Measurements from ENCODE around the gene TOMT. TPM values are rescaled to one million over a fixed set of nuclear protein-coding genes. Genes with fewer than 3 reads are reported as not detected.

Gene TOMT
- total and polyA plus RNA-seq, 2 donors (not counting 1 experiment from before 2014, with no cell fraction given) = not detected

- Mint-ChIP-seq H3K4me3 (no peak overlapping the region), H3K4me1 (peaks cover 26% of the 10 kb centered on the region), H3K27me3 (no peaks in the 10 kb centered on the region), H3K9me3 (ENCODE audit: insufficient read depth) (no peaks in the 10 kb centered on the region), H3K27ac (no peak overlapping the region)
- TF ChIP-seq CTCF (IDR thresholded peaks at IDR 0.05) = no peak
- no peak for TF ChIP-seq EZH2 (IDR thresholded peaks at IDR 0.05; ENCODE audit: borderline replicate concordance, insufficient read depth, low read depth, low read length, poor library complexity, severe bottlenecking)
- POLR2A ChIA-PET = interaction anchor here (0.5 kb wide), 1 partner anchor 24 kb away, joined by 5 read pairs; no protein-coding TSS in a partner anchor
- ATAC-seq (ENCODE audit: low read depth) (no peak), DNase-seq (peak; percentile 44)
- peaks cover 89% of the 10 kb centered on the region for H3K79me2 ChIP-seq (ENCODE audit: control insufficient read depth, insufficient read depth, low read length)
- no peak overlapping the region for H3K4me2 ChIP-seq (replicated peaks; ENCODE audit: low read depth, low read length, poor library complexity, severe bottlenecking)
- H3K27ac ChIP-seq (ENCODE audit: low read length in 2 of 2) = no peak overlapping the region
- no peak overlapping the region for H3K9ac ChIP-seq (ENCODE audit: low read length)
- intact Hi-C loops (cut with micrococcal nuclease) = no loop called here
- no CpG with 5 or more reads among the region's 1 CpG for WGBS (ENCODE audit: insufficient coverage)
- H3K9me3 ChIP-seq (ENCODE audit: control extremely low read depth in 1 of 3, control insufficient read depth in 2 of 3, insufficient read depth in 1 of 3, low read length in 2 of 3) = no peaks in the 10 kb centered on the region
- peaks cover 16 to 18% of the 10 kb centered on the region in 2 donors for H3K4me1 ChIP-seq (ENCODE audit: control insufficient read depth in 2 of 2, insufficient read depth in 2 of 2, low read length in 2 of 2)
- no peaks in the 10 kb centered on the region for H3K27me3 ChIP-seq (replicated peaks in 1 of 4; ENCODE audit: control extremely low read depth in 1 of 4, control insufficient read depth in 3 of 4, insufficient read depth in 4 of 4, low read length in 3 of 4)
- H4K20me1 ChIP-seq (ENCODE audit: control insufficient read depth, insufficient read depth, low read length, poor library complexity, severe bottlenecking) = no peaks in the 10 kb centered on the region
- H3K36me3 ChIP-seq (replicated peaks in 1 of 2; ENCODE audit: control extremely low read depth in 1 of 2, control insufficient read depth in 1 of 2, extremely low read depth in 1 of 2, insufficient read depth in 2 of 2, low read length in 1 of 2) = no peaks in the 10 kb centered on the region
- H2AFZ ChIP-seq (ENCODE audit: insufficient read depth, low read depth, low read length, poor library complexity, severe bottlenecking) = peak overlapping the region; percentile 46
- no peak overlapping the region for H3K4me3 ChIP-seq (ENCODE audit: control extremely low read depth in 1 of 5, extremely low read depth in 1 of 5, insufficient read depth in 1 of 5, low read depth in 2 of 5, low read length in 4 of 5)
- CTCF ChIA-PET = interaction anchor here (1.0 to 1.6 kb wide), 4 partner anchors 12 to 50 kb away, joined by 3 to 5 read pairs (median 3); no protein-coding TSS in a partner anchor
Measured at GRCh38 chr11:72075109-72075508, 30.6 kb upstream of the TOMT start.

- Histone ChIP-seq H3K4me2 (replicated peaks; ENCODE audit: low read depth, low read length, poor library complexity, severe bottlenecking) (no peak overlapping the region), H4K20me1 (ENCODE audit: control insufficient read depth, insufficient read depth, low read length, poor library complexity, severe bottlenecking) (no peaks in the 10 kb centered on the region), H3K4me1 (ENCODE audit: control insufficient read depth in 2 of 2, insufficient read depth in 2 of 2, low read length in 2 of 2) (peaks cover 12 to 13% of the 10 kb centered on the region in 2 donors), H3K27me3 (replicated peaks in 1 of 4; ENCODE audit: control extremely low read depth in 1 of 4, control insufficient read depth in 3 of 4, insufficient read depth in 4 of 4, low read length in 3 of 4) (no peaks in the 10 kb centered on the region), H3K9me3 (ENCODE audit: control extremely low read depth in 1 of 3, control insufficient read depth in 2 of 3, insufficient read depth in 1 of 3, low read length in 2 of 3) (no peaks in the 10 kb centered on the region), H3K4me3 (ENCODE audit: control extremely low read depth in 1 of 5, extremely low read depth in 1 of 5, insufficient read depth in 1 of 5, low read depth in 2 of 5, low read length in 4 of 5) (no peak overlapping the region), H3K9ac (ENCODE audit: low read length) (no peak overlapping the region), H3K27ac (ENCODE audit: low read length in 2 of 2) (no peak overlapping the region), H2AFZ (ENCODE audit: insufficient read depth, low read depth, low read length, poor library complexity, severe bottlenecking) (no peak overlapping the region), H3K36me3 (replicated peaks in 1 of 2; ENCODE audit: control extremely low read depth in 1 of 2, control insufficient read depth in 1 of 2, extremely low read depth in 1 of 2, insufficient read depth in 2 of 2, low read length in 1 of 2) (no peaks in the 10 kb centered on the region), H3K79me2 (ENCODE audit: control insufficient read depth, insufficient read depth, low read length) (peaks cover 83% of the 10 kb centered on the region)
- DNase-seq = no peak
- no peak overlapping the region for H3K27ac Mint-ChIP-seq
- POLR2A ChIA-PET = no interaction called here
- H3K4me1 Mint-ChIP-seq = peaks cover 29% of the 10 kb centered on the region
- no peak overlapping the region for H3K4me3 Mint-ChIP-seq
- CTCF ChIA-PET = interaction anchor here (1.0 to 1.6 kb wide), 3 partner anchors 14 to 51 kb away, joined by 3 to 5 read pairs (median 3); no protein-coding TSS in a partner anchor
- TF ChIP-seq EZH2 (IDR thresholded peaks at IDR 0.05; ENCODE audit: borderline replicate concordance, insufficient read depth, low read depth, low read length, poor library complexity, severe bottlenecking) (no peak), CTCF (IDR thresholded peaks at IDR 0.05) (no peak)
- H3K9me3 Mint-ChIP-seq (ENCODE audit: insufficient read depth) = no peaks in the 10 kb centered on the region
- no peak for ATAC-seq (ENCODE audit: low read depth)
- 100% methylated on average over 2 of the region's 4 CpGs for WGBS (ENCODE audit: insufficient coverage)
- intact Hi-C loops (cut with micrococcal nuclease) = no loop called here
- no peaks in the 10 kb centered on the region for H3K27me3 Mint-ChIP-seq
Measured at GRCh38 chr11:72075756-72076155, 30.0 kb upstream of the TOMT start.
